ENCODE results near the gene CLCN1. TPM values are rescaled to one million over a fixed set of nuclear protein-coding genes. Genes with fewer than 3 reads are reported as not detected.
"Not testable (repeated sequence)": the region's sequence is repeated elsewhere in the genome, so short reads cannot be mapped to it uniquely, and the experiment has no call there.

The CLCN1 gene
- total and polyA plus RNA-seq, 4 donors, result 0.06 to 0.68 (median 0.28) TPM; not detected in 1

DNA sequence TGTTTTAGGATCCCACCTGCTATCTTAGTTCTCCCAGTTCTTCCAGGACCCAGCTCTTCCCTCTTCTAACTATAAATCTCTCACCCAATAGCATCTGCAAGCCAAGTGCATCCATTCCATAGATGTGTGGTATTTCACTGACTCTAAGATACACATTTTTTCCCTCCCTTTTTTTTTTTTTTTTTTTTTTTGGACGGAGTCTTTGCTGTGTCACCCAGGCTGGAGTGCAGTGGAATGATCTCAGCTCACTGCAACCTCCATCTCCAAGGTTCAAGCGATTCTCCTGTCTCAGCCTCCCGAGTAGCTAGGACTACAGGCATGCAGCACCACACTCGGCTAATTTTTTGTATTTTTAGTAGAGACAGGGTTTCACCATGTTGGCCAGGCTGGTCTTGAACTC, 26.0 kb upstream of the CLCN1 start:
- no CpG with 5 or more reads among the region's 4 CpGs for WGBS (ENCODE audit: insufficient coverage)
- Histone ChIP-seq H3K4me1 (ENCODE audit: control insufficient read depth, insufficient read depth, low read length) (peaks cover 33% of the 10 kb centered on the region), H3K4me3 (ENCODE audit: low read depth, low read length) (peak overlapping the region; percentile 90), H3K36me3 (ENCODE audit: control insufficient read depth, insufficient read depth, low read length) (peaks cover 21% of the 10 kb centered on the region)
- H3K9me3 ChIP-seq (ENCODE audit: control insufficient read depth, insufficient read depth, low read length); H3K27ac ChIP-seq (ENCODE audit: low read depth, low read length); DNase-seq (ENCODE audit: low read depth in 4 of 6, low spot score in 6 of 6); H3K27me3 ChIP-seq (ENCODE audit: control insufficient read depth, insufficient read depth, low read length): not testable (repeated sequence)

GRCh38 chr7:143290293-143290692, 25.6 kb upstream of the CLCN1 start:
- peaks cover 23% of the 10 kb centered on the region for H3K36me3 ChIP-seq (ENCODE audit: control insufficient read depth, insufficient read depth, low read length)
- WGBS (ENCODE audit: insufficient coverage), result 91% methylated on average over 2 of the region's 4 CpGs
- peaks cover 28% of the 10 kb centered on the region for H3K4me1 ChIP-seq (ENCODE audit: control insufficient read depth, insufficient read depth, low read length)
- no peak overlapping the region for H3K4me3 ChIP-seq (ENCODE audit: low read depth, low read length)
- no peaks in the 10 kb centered on the region for H3K27me3 ChIP-seq (ENCODE audit: control insufficient read depth, insufficient read depth, low read length)
- H3K9me3 ChIP-seq (ENCODE audit: control insufficient read depth, insufficient read depth, low read length), result no peaks in the 10 kb centered on the region
- no peak for DNase-seq (ENCODE audit: low read depth in 4 of 6, low spot score in 6 of 6)
- H3K27ac ChIP-seq (ENCODE audit: low read depth, low read length), result no peak overlapping the region

DNA sequence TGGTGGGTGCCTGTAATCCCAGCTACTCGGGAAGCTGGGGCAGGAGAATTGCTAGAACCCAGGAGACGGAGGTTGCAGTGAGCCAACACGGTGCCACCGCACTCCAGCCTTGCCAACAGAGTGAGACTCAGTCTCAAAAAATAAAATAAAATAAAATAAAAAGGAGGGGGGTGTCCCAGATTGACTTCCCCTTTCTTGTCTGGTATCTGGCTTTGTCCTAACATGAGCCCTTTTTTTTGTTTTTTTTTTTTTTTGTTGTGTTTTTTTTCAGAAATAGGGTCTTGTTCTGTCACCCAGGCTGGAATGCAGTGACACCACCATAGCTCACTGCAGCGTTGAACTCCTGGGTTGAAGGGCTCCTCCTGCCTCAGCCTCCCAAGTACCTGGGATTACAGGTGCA, 23.0 kb upstream of the CLCN1 start:
- H3K27me3 ChIP-seq (ENCODE audit: control insufficient read depth, insufficient read depth, low read length), result no peaks in the 10 kb centered on the region
- peaks cover 29% of the 10 kb centered on the region for H3K36me3 ChIP-seq (ENCODE audit: control insufficient read depth, insufficient read depth, low read length)
- H3K27ac ChIP-seq (ENCODE audit: low read depth, low read length), result no peak overlapping the region
- no peak overlapping the region for H3K4me3 ChIP-seq (ENCODE audit: low read depth, low read length)
- no CpG with 5 or more reads among the region's 5 CpGs for WGBS (ENCODE audit: insufficient coverage)
- H3K9me3 ChIP-seq (ENCODE audit: control insufficient read depth, insufficient read depth, low read length), result no peaks in the 10 kb centered on the region
- DNase-seq (ENCODE audit: low read depth in 4 of 6, low spot score in 6 of 6), result no peak
- H3K4me1 ChIP-seq (ENCODE audit: control insufficient read depth, insufficient read depth, low read length), result peaks cover 11% of the 10 kb centered on the region

DNA sequence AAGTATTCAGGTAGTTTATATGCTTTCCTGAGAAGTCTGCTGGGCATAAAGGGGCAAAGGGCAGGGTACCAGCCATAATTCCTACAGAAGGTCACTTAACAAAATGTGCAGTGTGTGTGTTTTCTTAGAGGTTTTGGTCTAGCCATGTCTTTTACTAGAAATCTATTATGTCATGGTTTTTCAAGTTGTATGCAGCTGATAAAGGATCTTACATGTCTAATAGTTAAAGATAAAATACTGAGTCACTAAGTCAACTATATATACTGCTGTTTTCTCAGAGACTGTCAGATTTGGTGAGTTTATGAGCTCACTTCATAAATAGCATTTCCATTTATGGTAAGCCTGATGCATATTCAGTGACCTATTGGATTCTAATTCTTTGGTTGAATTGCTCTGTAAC, 20.0 kb upstream of the CLCN1 start:
- H3K27ac ChIP-seq (ENCODE audit: low read depth, low read length), result no peak overlapping the region
- no peak for DNase-seq (ENCODE audit: low read depth in 4 of 6, low spot score in 6 of 6)
- no peak overlapping the region for H3K4me3 ChIP-seq (ENCODE audit: low read depth, low read length)

GRCh38 chr7:143296686-143297085, 19.2 kb upstream of the CLCN1 start:
- no peak for DNase-seq (ENCODE audit: low read depth in 4 of 6, low spot score in 6 of 6)
- Histone ChIP-seq H3K4me1 (ENCODE audit: control insufficient read depth, insufficient read depth, low read length) (no peaks in the 10 kb centered on the region), H3K4me3 (ENCODE audit: low read depth, low read length) (no peak overlapping the region), H3K36me3 (ENCODE audit: control insufficient read depth, insufficient read depth, low read length) (peaks cover 47% of the 10 kb centered on the region), H3K27ac (ENCODE audit: low read depth, low read length) (no peak overlapping the region), H3K9me3 (ENCODE audit: control insufficient read depth, insufficient read depth, low read length) (no peaks in the 10 kb centered on the region), H3K27me3 (ENCODE audit: control insufficient read depth, insufficient read depth, low read length) (no peaks in the 10 kb centered on the region)
- WGBS (ENCODE audit: insufficient coverage), result no CpG with 5 or more reads among the region's 2 CpGs

More for the DNA sequence above, 20.0 kb upstream of the CLCN1 start:
- no peaks in the 10 kb centered on the region for H3K9me3 ChIP-seq (ENCODE audit: control insufficient read depth, insufficient read depth, low read length)
- no peaks in the 10 kb centered on the region for H3K27me3 ChIP-seq (ENCODE audit: control insufficient read depth, insufficient read depth, low read length)
- peaks cover 43% of the 10 kb centered on the region for H3K36me3 ChIP-seq (ENCODE audit: control insufficient read depth, insufficient read depth, low read length)
- no peaks in the 10 kb centered on the region for H3K4me1 ChIP-seq (ENCODE audit: control insufficient read depth, insufficient read depth, low read length)

DNA sequence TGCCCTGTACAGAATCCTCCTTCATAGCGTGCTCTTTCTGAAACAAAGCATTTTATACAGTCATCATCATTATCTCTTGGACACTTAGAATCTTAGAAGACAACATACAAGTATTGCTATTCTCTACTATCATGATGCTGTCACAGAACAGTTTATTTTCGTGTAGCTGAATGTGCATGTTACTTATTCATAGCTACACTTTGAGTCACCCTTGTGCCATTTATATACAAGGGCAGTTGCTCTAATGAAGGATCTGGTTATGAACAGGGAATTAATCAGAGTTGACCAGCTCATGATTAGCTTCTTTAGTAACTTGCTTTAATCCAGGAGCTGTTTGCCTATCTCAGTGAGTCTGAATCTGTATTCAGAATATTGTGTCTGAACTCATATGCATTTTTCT, 16.6 kb upstream of the CLCN1 start:
- H3K9me3 ChIP-seq (ENCODE audit: control insufficient read depth, insufficient read depth, low read length), result no peaks in the 10 kb centered on the region
- H3K27me3 ChIP-seq (ENCODE audit: control insufficient read depth, insufficient read depth, low read length), result no peaks in the 10 kb centered on the region
- peaks cover 31% of the 10 kb centered on the region for H3K36me3 ChIP-seq (ENCODE audit: control insufficient read depth, insufficient read depth, low read length)
- H3K4me3 ChIP-seq (ENCODE audit: low read depth, low read length), result no peak overlapping the region
- H3K4me1 ChIP-seq (ENCODE audit: control insufficient read depth, insufficient read depth, low read length), result no peaks in the 10 kb centered on the region
- no peak overlapping the region for H3K27ac ChIP-seq (ENCODE audit: low read depth, low read length)
- 100% methylated on average over 1 of the region's 2 CpGs for WGBS (ENCODE audit: insufficient coverage)
- DNase-seq (ENCODE audit: low read depth in 4 of 6, low spot score in 6 of 6), result no peak

GRCh38 chr7:143299840-143300239, 16.1 kb upstream of the CLCN1 start:
- no peak overlapping the region for H3K27ac ChIP-seq (ENCODE audit: low read depth, low read length)
- DNase-seq (ENCODE audit: low read depth in 4 of 6, low spot score in 6 of 6), result peak in 1 of 6 donors; percentile 41
- 67% methylated on average over 8 of the region's 8 CpGs for WGBS (ENCODE audit: insufficient coverage)

DNA sequence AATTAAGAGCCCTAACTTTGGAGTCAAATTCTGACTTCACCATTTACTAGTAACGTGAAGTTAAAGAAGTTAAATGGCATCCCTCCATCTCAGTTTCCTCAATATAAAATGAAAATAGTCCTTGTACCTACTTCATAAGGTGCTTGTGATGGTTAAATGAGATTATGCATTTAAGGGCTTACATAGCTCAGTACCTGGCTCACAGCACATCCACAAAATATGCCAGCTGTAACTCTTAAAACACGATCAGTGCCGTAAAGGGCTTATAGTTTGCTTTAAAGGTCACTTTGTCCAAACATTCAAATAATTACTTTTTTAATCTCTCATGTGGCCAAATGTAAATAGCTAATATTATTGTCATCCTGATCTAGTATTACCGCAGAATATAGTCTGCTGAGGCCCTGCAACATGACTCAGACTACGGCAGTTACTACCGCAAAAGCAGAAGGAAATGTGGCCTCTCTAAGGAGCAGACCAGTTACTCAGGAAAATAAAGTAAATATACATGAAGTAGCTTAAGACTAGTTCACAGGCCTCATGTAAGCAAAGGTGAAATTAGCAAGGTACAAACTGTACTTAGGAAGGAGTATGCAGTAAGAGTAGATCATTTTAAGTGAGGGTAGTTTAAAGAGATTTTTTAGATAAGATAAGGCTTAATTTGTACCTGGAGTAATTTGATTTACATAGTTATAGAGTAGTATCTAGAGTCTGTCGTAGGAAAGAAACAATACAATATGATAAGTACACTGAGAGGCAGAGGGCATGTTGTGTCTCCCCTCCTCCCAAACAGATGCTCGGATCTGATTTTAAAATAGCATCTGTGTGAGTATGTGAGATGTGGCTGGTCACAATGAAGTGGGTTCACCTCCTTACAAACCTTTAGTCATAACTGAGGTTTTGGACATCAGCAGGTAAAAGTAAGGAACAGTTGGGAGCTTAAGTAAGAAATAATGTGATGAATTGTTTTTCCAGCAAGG, 14.7 kb upstream of the CLCN1 start:
- no CpG with 5 or more reads among the region's 8 CpGs for WGBS (ENCODE audit: insufficient coverage)
- H3K27me3 ChIP-seq (ENCODE audit: control insufficient read depth, insufficient read depth, low read length), result no peaks in the 10 kb centered on the region
- no peak overlapping the region for H3K4me3 ChIP-seq (ENCODE audit: low read depth, low read length)
- H3K4me1 ChIP-seq (ENCODE audit: control insufficient read depth, insufficient read depth, low read length), result no peaks in the 10 kb centered on the region
- no peak overlapping the region for H3K27ac ChIP-seq (ENCODE audit: low read depth, low read length)
- H3K9me3 ChIP-seq (ENCODE audit: control insufficient read depth, insufficient read depth, low read length), result no peaks in the 10 kb centered on the region
- peaks cover 42% of the 10 kb centered on the region for H3K36me3 ChIP-seq (ENCODE audit: control insufficient read depth, insufficient read depth, low read length)
- no peak for DNase-seq (ENCODE audit: low read depth in 4 of 6, low spot score in 6 of 6)

More at GRCh38 chr7:143299840-143300239, 16.1 kb upstream of the CLCN1 start:
- no peaks in the 10 kb centered on the region for H3K27me3 ChIP-seq (ENCODE audit: control insufficient read depth, insufficient read depth, low read length)
- no peaks in the 10 kb centered on the region for H3K9me3 ChIP-seq (ENCODE audit: control insufficient read depth, insufficient read depth, low read length)
- no peaks in the 10 kb centered on the region for H3K4me1 ChIP-seq (ENCODE audit: control insufficient read depth, insufficient read depth, low read length)
- H3K4me3 ChIP-seq (ENCODE audit: low read depth, low read length), result no peak overlapping the region
- peaks cover 36% of the 10 kb centered on the region for H3K36me3 ChIP-seq (ENCODE audit: control insufficient read depth, insufficient read depth, low read length)

DNA sequence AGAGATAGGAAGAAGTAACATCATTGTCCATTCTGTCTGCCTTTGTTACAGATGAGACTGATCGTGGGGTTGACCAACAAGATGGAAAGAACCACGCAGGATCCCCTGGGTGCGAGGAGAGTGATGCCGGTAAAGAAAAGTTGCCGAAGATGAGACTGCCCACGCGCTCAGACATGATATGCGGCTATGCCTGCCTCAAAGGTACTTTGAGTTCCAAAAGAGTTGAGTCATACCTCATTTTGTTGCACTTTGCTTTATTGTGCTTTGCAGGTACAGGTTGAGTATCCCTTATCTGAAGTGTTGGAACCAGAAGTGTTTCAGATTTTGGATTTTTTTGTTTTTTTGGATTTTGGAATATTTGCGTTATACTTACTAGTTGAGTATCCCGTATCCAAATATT, 12.2 kb upstream of the CLCN1 start:
- Histone ChIP-seq H3K4me1 (ENCODE audit: control insufficient read depth, insufficient read depth, low read length) (no peaks in the 10 kb centered on the region), H3K9me3 (ENCODE audit: control insufficient read depth, insufficient read depth, low read length) (no peaks in the 10 kb centered on the region), H3K27ac (ENCODE audit: low read depth, low read length) (no peak overlapping the region), H3K27me3 (ENCODE audit: control insufficient read depth, insufficient read depth, low read length) (no peaks in the 10 kb centered on the region), H3K4me3 (ENCODE audit: low read depth, low read length) (no peak overlapping the region), H3K36me3 (ENCODE audit: control insufficient read depth, insufficient read depth, low read length) (peaks cover 46% of the 10 kb centered on the region)
- DNase-seq (ENCODE audit: low read depth in 4 of 6, low spot score in 6 of 6), result no peak
- WGBS (ENCODE audit: insufficient coverage), result 95% methylated on average over 8 of the region's 10 CpGs

GRCh38 chr7:143304938-143305337, 11.0 kb upstream of the CLCN1 start:
- no peak overlapping the region for H3K4me3 ChIP-seq (ENCODE audit: low read depth, low read length)
- WGBS (ENCODE audit: insufficient coverage), result 94% methylated on average over 6 of the region's 6 CpGs
- H3K36me3 ChIP-seq (ENCODE audit: control insufficient read depth, insufficient read depth, low read length), result peaks cover 48% of the 10 kb centered on the region
- no peaks in the 10 kb centered on the region for H3K27me3 ChIP-seq (ENCODE audit: control insufficient read depth, insufficient read depth, low read length)
- H3K4me1 ChIP-seq (ENCODE audit: control insufficient read depth, insufficient read depth, low read length), result no peaks in the 10 kb centered on the region
- DNase-seq (ENCODE audit: low read depth in 4 of 6, low spot score in 6 of 6), result no peak
- no peaks in the 10 kb centered on the region for H3K9me3 ChIP-seq (ENCODE audit: control insufficient read depth, insufficient read depth, low read length)
- no peak overlapping the region for H3K27ac ChIP-seq (ENCODE audit: low read depth, low read length)

Data from spinal cord (tissue), 10 donors.